GM19025 (cell line): ENCODE results near the gene ATG5.
"Not testable (repeated sequence)": the region's sequence is repeated elsewhere in the genome, so short reads cannot be mapped to it uniquely, and the experiment has no call there.

Source experiments
- ATAC-seq: cut with Tn5 transposase; IDR thresholded peaks from one replicate; pipeline ENCODE4 v1.9.1; 2021; ENCODE audit warnings: mild to moderate bottlenecking, low read depth, moderate library complexity; ENCODE audit not compliant: unreplicated experiment

The ATG5 gene

GRCh38 chr6:106315765-106316374, 9.7 kb downstream of the ATG5 start:
- no peak for ATAC-seq

- no peak for ATAC-seq
Observed at GRCh38 chr6:106309766-106310373, 15.7 kb downstream of the ATG5 start.

GRCh38 chr6:106308985-106309384, 16.6 kb downstream of the ATG5 start:
- no peak for ATAC-seq

GRCh38 chr6:106305740-106306139, 19.8 kb downstream of the ATG5 start:
- no peak for ATAC-seq

GRCh38 chr6:106300944-106301343, 24.6 kb downstream of the ATG5 start:
- no peak for ATAC-seq

GRCh38 chr6:106300020-106300780, 25.4 kb downstream of the ATG5 start:
- no peak for ATAC-seq

- ATAC-seq: no peak
Observed at GRCh38 chr6:106293116-106293515, 32.4 kb downstream of the ATG5 start.

GRCh38 chr6:106290954-106291353, 34.6 kb downstream of the ATG5 start:
- no peak for ATAC-seq

GRCh38 chr6:106290032-106290431, 35.5 kb downstream of the ATG5 start:
- ATAC-seq: no peak

GRCh38 chr6:106287215-106287614, 38.3 kb downstream of the ATG5 start:
- ATAC-seq: no peak

- no peak for ATAC-seq
Observed at GRCh38 chr6:106286746-106287145, 38.8 kb downstream of the ATG5 start.

GRCh38 chr6:106283481-106283880, 42.1 kb downstream of the ATG5 start:
- no peak for ATAC-seq

- no peak for ATAC-seq
Observed at GRCh38 chr6:106281661-106282060, 43.9 kb downstream of the ATG5 start.

- no peak for ATAC-seq
Observed at GRCh38 chr6:106281088-106281487, 44.5 kb downstream of the ATG5 start.

GRCh38 chr6:106279179-106279578, 46.4 kb downstream of the ATG5 start:
- ATAC-seq: no peak

- ATAC-seq: no peak
Observed at GRCh38 chr6:106275692-106276091, 49.9 kb downstream of the ATG5 start.

- ATAC-seq: no peak
Observed at GRCh38 chr6:106273087-106273486, 52.5 kb downstream of the ATG5 start.

- ATAC-seq: no peak
Observed at GRCh38 chr6:106272287-106272686, 53.3 kb downstream of the ATG5 start.

GRCh38 chr6:106270414-106270813, 55.1 kb downstream of the ATG5 start:
- no peak for ATAC-seq

- not testable (repeated sequence) for ATAC-seq
Observed at GRCh38 chr6:106269268-106269919, 56.2 kb downstream of the ATG5 start.

GRCh38 chr6:106268500-106268899, 57.1 kb downstream of the ATG5 start:
- not testable (repeated sequence) for ATAC-seq
